ENCODE results near the gene PCDH1.
"Not testable (repeated sequence)": the region's sequence is repeated elsewhere in the genome, so short reads cannot be mapped to it uniquely, and the experiment has no call there.

The PCDH1 gene

DNA sequence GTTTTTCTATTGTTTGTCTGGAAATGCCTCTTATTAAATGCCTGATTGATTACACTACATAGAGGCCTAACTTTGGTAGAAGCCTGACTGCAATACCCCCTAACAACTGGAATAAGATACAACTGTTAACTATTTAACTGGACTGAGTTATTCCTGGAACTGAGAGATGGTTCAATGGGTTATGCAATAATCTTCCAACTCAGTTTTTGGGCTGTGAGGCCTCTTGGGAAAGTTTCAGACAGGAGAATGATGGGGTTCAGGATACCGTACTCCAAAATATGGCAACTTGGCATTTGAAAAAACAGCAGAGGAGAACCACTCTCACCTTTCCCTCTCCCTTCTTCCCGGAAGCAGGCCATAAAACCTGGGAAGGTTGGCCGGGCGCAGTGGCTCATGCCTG, 19.2 kb upstream of the PCDH1 start:
- DNase-seq, result no peak

DNA sequence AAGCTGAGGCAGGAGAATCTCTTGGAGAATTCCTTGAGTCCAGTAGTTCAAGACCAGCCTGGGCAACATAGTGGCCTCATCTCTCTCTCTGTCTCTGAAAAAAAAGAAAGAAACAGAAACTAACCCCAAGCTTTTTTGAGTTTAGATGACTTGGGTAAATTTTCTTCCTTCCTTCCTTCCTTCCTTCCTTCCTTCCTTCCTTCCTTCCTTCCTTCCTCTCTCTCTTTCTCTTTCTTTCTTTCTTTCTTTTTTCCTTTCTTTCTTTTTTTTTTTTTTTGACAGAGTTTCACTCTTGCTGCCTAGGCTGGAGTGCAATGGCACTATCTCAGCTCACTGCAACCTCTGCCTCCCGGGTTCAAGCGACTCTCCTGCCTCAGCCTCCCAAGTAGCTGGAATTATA, 12.2 kb upstream of the PCDH1 start:
- not testable (repeated sequence) for DNase-seq

DNA sequence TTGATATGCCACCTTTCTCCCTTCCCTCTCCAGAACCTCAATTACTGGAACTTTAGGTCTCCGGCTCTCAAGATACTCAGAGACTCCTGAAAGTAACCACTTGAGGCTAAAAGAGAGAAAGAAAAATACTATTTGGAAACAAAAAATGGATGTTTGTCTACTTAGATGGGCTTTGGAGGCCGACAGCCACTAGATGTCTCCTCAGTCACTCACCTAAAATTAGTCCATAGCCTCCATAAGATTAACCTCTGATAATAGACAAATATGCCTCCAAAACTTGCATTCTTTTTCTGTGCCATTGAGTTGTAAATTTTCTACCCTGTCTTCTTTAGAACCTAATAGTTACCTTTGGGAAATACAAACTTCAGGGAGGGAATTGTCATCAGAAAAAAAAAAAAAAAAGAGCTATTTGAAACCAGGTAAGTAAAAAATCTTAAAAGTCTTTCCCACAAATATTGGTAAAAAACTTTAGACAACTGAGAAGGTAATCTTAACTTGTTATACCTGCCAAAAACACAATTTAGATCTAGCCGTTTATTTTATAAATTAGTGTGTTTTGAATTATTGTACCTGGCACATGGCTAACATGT, 11.2 kb upstream of the PCDH1 start:
- DNase-seq, result no peak

DNA sequence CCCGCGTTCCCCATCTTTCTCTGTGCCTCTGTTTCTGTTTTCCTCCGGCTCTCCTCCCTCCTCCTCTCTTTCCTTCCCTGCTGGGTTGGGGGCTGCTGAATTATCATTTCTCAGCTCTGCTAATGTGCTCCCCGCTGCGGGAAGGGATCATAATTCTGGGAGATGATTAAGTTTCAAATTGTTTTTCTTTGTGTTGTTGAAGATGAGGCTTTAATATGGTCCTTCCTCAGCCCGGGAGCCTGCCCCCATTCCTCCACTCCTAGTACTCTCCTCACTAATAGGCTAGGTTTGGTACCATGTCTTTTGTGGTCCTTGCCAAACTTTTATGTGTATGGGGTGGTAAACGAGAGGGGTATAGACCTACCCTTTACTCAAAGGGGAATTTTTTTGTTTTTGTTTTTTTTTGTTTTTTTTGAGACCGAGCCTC, 5.7 kb upstream of the PCDH1 start:
- no peak for DNase-seq

DNA sequence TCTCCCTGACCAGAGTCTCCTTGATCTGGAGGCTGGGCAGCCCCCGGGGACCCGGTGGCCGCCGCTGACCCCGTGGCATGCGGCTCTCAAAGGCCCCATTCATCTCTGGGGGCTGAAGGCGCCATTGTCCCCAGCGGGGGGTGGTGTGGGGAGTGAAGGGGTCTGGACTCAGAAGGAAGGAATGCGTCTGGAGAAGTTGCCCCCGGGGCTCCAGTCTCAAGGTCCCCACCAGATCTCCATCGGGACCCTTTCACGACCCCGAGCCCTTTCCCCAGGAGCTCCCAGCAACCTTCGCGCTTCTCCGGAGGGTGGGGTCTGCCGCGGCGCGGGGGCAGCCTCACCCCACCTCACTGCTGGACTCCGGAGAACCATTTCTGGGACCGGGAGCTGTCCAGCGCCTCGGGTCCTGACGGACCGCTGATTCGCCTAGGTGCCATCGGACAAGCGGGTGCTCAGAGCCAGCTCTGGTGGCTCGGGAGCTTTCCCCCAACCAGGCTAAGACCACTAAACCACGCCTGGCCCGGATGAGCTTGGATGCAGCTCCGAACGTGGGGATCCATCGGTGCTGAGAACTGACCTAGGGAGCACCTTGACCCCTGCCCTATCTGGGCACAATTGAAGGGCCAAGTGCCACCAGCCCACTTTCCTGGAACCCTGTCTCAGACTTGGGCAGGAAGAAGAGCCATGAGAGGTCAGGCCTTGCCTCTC, 5.1 kb upstream of the PCDH1 start:
- DNase-seq, result no peak

DNA sequence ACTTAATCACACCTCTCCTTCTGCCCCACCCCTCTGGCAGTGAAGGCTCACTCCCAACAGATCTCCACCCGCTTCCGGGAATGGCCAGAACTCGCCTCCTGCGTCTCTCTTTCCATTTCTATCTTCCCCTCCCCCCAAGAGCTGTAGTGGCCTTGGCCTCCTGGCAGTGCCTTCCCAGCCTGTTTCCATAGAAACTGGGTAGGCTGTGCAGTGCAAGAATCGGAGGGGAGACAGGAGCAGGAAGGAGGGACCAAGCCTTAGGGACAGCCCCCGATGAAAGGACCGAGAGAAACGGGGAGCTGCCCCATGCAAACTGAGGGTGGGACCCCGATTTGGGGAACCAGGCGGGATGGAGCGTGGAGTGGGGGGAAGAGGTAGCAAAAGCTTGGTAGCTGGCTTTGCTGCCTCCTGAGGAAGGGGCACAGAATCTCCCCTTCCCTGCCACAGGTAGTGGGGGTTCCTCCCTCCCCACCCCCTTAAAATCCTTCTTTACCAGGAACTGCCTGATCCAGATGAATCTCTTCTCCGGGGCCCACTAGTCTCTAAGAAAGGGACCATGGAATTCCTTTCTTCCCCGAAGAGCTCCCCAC, 4.5 kb upstream of the PCDH1 start:
- no peak for DNase-seq

DNA sequence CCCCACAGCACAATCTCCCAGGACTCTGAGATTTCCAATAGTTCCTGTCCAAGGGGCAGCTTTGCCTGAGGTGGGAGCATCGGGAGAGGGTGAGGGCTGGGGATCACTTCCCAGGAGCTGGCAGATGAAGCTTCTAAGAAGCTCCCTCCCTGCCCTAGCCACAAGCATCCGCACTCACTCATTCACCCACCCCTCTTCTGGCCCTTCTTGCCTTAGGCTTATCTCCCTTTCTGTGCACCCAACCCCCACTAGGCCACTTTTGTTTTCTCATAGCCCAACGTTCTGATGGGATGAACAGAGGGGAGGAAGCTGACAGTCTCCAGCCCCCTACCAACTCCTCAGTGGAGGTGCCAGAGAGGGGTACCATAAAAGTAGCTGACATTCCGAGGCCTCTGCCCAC, 3.7 kb upstream of the PCDH1 start:
- DNase-seq, result no peak

DNA sequence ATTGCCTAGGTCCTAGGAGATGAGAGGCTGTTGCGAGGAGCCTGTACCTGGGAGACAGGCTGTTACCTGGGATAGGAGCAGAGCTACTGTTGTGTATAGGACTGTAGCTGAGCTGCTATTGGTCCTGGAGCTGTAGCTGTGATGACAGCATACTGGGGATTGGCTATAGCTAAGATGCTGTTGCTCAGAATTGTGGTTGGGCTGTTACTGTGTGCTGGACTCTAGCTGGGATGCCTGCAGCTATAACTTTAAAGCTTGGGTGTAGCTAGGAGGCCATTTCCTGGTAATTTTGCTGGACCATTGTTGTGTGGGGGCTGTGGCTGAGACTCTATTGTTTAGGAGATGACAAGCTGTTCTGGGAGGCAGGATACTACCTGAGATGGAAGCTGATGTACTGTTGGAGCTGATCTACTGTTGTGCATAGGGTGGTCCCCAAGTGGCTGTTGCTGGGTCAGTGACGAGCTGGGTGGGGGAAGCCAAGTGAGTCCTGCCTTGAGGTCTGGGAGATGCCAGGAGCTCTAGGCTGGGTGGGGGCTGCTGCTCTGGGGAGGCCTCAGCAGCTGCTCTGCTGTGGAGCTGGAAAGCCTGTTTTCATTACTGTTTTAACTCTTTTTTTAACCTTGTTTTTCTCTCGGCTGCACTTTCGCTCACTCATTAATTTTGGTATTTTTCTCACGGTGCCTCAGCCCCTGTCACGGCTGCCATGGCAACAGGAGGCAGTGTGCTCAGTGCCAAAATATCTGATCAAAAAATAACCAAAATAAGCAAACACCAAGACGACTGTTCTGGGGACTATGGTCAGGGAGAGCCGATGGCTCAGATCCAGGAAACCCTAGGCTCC, 3.0 kb upstream of the PCDH1 start:
- no peak for DNase-seq

DNA sequence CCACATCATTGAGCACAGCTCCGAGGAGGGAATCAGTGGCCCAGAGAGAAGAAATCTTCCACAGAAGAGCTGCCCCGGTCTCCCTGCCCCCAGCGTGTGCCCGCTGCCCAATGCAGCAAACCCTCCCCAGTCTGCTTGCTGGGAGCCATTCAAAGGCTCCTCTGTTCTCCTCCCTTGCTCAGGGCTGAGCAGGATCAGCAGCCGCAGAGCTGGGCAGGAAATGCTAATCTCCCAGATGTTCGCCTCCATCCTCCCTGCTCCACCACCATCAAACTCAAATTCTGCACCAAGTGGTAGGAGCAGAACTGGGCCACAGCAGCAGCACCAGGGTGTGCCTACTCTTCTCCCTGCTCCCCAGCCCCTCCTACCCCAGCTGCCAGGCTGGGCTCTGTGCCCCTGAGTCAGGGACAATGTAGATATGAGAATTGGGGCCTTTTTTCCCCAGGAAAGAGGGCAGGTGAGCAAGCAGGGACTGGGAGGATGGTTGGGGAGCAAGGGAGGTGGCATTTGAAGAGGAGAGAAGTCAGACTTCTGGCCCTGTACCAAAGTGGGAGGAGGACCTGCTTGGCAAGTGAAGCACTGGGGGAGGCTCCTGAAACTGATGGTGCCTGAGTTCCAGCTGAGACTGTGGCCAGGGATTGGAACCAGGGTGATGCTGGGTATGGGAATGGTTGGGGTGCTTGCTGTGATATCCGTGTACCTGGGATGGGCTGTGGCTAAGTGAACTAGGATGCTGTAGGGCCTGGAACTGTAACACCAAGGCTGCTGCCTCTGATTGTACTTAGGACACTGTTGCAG, 1.9 kb upstream of the PCDH1 start:
- DNase-seq, result no peak

DNA sequence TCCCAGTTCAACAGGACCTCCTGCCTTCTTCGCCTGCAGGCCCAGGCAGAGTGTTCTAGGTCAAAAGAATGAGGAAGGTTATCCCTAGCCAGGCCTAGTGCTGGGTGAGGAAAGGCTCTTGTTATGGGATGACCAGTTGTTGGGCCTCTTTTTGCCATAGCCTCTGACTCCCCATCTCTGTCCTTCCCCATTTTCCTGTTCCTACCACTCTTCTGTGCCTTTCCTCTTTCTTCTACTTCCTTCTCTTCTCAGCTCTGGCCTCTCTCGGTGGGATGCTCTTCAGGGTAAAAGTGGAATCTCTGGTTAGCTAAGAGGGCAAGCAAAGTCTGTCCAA, 1.2 kb upstream of the PCDH1 start:
- no peak for DNase-seq

DNA sequence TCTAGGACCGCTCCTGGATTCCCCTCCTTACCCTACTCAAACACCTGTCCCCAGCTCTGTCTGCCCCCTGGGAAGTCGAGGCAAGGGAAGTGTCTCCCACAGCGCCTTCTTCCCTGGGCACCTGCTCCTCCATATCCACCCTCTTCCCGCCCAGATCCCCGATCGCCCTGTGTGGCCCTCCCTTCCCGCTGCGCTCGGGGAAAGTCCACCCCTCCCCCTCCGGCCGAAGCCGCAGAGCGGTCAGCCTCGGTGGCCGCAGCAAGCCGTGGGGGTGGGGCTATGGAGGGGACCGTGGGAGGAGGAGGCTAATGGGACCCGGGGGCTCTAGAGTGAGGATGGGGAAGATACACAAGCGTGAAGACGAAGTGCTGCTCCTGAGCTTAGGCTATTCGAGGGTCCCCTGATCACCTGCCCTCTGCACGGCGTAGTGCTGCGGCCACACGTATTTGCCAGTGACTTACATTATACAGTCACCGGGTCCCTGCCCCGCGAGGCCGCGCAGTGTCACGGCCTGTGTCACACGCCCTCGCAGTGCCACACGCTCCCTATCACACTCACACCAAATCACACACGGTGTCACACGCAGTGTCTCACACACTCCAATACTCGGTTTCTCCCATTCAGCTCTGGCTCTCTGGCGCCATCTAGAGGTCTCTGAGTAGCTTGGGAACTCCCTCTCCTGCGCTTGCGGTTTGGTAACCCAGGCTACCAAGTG, 658 bp upstream of the PCDH1 start:
- peak; percentile 75 for DNase-seq

DNA sequence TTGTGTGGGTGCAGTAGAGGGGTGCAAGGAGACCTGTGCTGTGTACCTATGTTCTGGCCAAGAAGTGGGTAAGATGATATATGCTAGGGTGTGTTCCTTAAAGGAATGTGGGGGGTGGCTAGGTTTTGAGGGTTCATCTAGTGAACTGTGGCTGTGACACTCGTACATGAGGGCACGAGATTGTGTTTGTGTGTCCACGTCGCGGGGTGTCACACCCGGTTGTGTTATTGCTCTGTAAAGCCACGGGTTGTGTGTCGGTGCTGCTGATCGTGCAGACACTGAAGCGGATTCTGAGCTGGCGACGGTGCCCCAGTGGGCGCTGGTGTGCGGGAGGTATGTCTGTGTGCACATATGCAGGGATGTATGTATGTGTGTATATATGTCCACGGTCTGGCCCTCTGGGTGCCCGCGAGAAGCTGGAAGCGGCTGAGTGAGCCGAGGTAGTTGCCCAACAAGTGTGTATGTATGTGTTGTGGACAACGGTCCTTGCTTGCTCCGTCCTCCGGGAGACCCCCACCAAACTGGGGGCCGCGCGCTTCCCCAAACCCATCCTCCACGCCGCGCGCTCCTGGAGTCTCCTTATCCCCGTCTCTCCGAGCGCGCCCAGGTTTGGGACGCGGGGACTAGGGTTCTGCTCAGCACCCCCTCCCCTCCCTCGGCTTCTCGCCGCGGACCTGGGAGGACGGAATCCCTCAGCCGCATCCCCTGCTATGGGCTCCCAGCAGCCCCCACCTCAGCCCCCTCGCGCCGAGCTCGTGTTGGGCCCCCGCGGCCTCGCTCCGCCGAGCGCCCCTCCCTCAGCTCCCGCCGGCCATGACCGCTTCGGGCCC, 639 bp downstream of the PCDH1 start:
- no peak for DNase-seq

DNA sequence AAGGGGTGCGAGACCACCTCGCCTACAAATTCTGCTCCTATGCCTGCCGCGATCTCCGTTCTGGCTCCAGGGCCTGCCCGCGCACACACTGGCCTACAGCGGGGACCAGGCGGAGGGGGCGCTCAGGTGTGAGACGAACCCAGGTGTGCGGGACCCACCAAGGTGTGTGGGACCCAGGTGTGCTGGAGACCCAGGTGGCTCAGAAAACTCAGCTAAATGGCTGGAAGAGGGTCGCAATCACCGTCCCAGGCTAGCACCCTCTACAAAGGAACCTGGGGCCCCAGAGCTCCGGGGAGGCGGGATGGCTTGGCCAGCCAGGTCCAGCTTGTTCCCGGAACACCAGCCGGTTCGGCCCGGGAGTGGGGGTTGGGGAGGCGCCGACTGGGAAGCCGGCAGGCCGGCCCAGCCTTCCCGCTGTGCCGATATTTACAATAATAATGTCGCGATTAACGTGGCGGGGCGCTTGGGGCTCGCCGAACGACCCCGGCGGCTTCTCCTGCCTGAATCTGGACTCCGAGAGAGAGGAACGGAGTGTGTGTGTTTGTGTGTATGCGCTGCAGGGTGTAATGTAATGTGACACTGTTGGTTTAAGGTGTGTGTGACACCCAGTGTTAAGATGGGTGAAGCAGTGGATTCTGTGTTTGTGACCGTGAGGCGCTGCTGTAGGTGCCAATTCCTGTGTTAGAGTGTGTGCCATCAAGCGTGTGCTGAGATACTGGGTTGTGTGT, 1.4 kb downstream of the PCDH1 start:
- no peak for DNase-seq

DNA sequence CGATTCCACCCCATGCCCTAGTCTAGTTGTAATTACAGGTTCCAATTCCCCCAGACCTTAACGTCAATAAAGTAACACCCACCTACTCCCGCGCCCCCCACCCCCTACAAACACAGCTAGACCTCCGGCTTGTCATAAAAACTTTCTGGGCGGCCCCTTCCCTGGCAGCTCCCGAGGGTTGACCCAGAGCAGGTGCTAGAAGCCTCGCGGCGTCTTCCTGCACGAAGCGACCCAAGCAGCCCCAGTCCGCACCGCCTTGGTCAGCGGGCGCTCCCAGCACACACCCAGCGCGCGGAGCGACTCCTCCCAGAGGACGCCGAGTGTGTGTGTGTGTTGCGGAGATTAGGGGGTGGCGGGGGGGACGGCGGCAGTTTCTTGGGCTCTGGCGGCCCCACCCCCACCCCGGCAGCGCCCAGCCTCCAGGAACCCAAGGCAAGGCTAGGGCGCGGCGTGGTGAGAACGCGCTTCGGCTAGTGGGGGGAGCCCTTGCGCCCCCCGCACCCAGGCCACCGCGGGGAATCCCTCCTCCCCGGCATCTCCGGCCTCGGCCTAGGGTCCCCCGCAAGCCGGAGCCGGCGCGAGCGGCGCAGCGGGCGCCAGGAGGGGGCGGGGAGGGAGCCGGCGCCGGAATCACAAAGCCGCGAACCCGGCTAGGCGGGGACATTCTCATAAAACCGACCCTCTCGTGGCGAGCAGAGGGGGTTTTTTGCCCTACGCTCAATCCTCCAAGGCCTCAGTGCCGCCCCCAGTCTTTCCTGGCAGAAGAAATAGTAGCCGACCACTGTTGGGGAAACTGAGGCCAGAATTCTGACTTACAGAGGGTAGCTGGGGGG, 2.2 kb downstream of the PCDH1 start:
- DNase-seq, result no peak

DNA sequence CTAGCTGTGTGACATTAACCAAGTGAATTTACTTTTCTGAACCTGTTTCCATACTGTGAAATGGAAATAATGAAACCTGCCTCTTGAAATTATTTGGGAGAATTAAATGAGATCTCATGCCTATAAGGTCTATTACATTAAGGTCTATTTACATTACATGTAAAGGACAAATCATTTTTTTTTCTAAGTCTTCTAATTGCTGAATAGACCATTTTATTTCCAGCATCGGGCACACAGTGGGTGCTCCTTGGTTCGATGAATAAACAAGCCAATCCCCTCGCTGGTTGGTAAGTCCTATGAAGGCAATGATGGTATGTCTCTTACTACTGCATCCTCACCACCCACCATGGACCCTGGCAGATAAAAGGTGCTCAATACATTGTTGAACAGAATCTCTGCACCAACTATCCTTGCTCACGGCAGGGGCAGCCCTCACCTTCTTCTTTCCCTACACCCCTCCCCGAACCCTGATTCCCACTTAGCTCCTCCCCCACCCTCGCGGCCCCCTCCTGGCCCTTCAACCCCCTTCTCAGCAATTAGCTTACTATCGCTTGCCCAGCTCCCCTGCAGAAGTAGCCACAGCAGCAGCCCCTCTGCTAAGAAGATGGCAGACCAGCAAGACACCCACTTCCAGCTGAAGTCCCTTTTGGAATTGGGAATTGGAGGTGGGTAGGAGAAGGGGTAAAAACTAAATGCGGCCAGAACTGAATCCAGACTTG, 3.0 kb downstream of the PCDH1 start:
- no peak for DNase-seq

DNA sequence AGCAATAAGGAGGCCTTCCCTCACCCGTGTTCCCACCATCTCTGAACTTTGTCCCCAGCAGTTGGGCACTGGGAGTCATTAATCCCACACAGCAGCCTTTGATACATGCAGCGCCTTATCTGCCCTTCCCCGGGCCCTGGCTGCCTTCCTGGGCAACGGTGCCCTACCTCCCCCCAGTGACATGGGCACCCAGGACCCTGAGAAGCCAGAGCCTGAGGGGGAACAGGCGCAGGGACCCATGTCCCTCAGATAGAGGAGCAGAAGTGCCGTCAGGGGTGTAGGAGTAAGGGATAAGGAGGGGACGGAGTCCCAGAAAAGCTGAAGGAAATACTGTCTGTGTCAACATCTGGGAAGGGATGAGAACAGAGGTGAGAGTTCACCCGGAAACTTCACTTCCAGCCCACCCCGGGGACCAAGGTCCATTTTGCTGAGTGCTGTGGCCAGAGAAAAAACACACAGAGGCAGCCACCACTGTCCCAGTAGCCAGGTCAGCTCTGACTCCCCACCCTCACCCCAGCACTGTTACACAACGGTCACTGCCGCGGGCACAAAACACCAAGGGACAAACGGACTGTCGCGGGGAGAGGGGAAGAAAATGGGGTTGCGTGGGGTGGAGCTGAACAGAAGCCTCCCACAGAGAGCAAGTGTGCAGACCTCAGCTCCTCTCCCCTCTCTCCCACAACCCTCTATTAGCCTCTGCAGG, 3.8 kb downstream of the PCDH1 start:
- DNase-seq, result no peak

DNA sequence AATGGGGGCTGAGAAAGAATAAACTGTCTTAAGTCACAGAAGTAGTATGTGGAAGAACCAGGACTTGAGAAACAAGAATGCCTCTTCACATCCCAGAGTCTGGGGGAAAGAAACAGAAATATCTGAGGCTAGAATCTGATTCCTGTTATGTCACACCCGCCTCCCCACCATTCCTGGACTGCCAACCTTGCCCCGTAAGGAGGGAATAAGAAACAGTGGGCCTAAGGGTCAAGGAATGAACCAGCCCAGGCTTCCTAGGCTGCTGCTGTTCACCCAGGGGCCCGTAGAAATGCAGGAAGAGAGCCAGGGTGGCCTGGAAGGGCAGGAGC, 4.3 kb downstream of the PCDH1 start:
- DNase-seq, result no peak
